ENCODE results near the gene GSTT2. TPM values are rescaled to one million over a fixed set of nuclear protein-coding genes. Genes with fewer than 3 reads are reported as not detected.

The GSTT2 gene
- total and polyA plus RNA-seq, 3 experiments from 2014 or later: not detected

GRCh38 chr22:24001314-24001713 is 21.4 kb downstream of the GSTT2 start:
- Mint-ChIP-seq H3K9me3 (no peaks in the 10 kb centered on the region), H3K27me3 (peaks cover 4 to 24% of the 10 kb centered on the region in 2 donors), H3K4me3 (no peak overlapping the region), H3K36me3 (no peaks in the 10 kb centered on the region), H3K4me1 (peaks cover 0 to 5% (median 0%) of the 10 kb centered on the region in 3 donors), H3K27ac (peak overlapping the region in 1 of 8 donors; percentile 18)
- CTCF ChIA-PET: no interaction called here
- H3K36me3 ChIP-seq (ENCODE audit: insufficient read depth, low read length): no peaks in the 10 kb centered on the region
- H3K4me1 ChIP-seq (ENCODE audit: insufficient read depth, low read length): no peaks in the 10 kb centered on the region
- H3K9me3 ChIP-seq (ENCODE audit: low read length): no peaks in the 10 kb centered on the region
- POLR2A ChIA-PET: no interaction called here
- no peak for DNase-seq
- H3K4me3 ChIP-seq (ENCODE audit: low read length): no peak overlapping the region
- H3K27me3 ChIP-seq (ENCODE audit: insufficient read depth, low read length, poor library complexity, severe bottlenecking): no peaks in the 10 kb centered on the region
- no peak overlapping the region for H3K27ac ChIP-seq (ENCODE audit: low read depth, low read length)

GRCh38 chr22:24002272-24002671 is 22.3 kb downstream of the GSTT2 start:
- Mint-ChIP-seq H3K36me3 (no peaks in the 10 kb centered on the region), H3K4me1 (peaks cover 0 to 5% (median 0%) of the 10 kb centered on the region in 3 donors), H3K9me3 (no peaks in the 10 kb centered on the region), H3K4me3 (no peak overlapping the region), H3K27me3 (peaks cover 4 to 24% of the 10 kb centered on the region in 2 donors), H3K27ac (no peak overlapping the region)
- Histone ChIP-seq H3K4me1 (ENCODE audit: insufficient read depth, low read length) (no peaks in the 10 kb centered on the region), H3K27me3 (ENCODE audit: insufficient read depth, low read length, poor library complexity, severe bottlenecking) (no peaks in the 10 kb centered on the region), H3K4me3 (ENCODE audit: low read length) (no peak overlapping the region), H3K9me3 (ENCODE audit: low read length) (no peaks in the 10 kb centered on the region), H3K36me3 (ENCODE audit: insufficient read depth, low read length) (no peaks in the 10 kb centered on the region), H3K27ac (ENCODE audit: low read depth, low read length) (no peak overlapping the region)
- POLR2A ChIA-PET: no interaction called here
- CTCF ChIA-PET: no interaction called here
- DNase-seq: no peak

- H3K4me3 ChIP-seq (ENCODE audit: low read length): no peak overlapping the region
- no peak overlapping the region for H3K27ac Mint-ChIP-seq
- peaks cover 0 to 1% (median 0%) of the 10 kb centered on the region in 3 donors for H3K4me1 Mint-ChIP-seq
- no peaks in the 10 kb centered on the region for H3K4me1 ChIP-seq (ENCODE audit: insufficient read depth, low read length)
- no peaks in the 10 kb centered on the region for H3K36me3 ChIP-seq (ENCODE audit: insufficient read depth, low read length)
- no peaks in the 10 kb centered on the region for H3K27me3 ChIP-seq (ENCODE audit: insufficient read depth, low read length, poor library complexity, severe bottlenecking)
- H3K9me3 Mint-ChIP-seq: no peaks in the 10 kb centered on the region
- H3K9me3 ChIP-seq (ENCODE audit: low read length): no peaks in the 10 kb centered on the region
- H3K4me3 Mint-ChIP-seq: no peak overlapping the region
- peaks cover 4 to 24% of the 10 kb centered on the region in 2 donors for H3K27me3 Mint-ChIP-seq
- DNase-seq: no peak
- ChIA-PET POLR2A (no interaction called here), CTCF (no interaction called here)
- H3K27ac ChIP-seq (ENCODE audit: low read depth, low read length): no peak overlapping the region
- no peaks in the 10 kb centered on the region for H3K36me3 Mint-ChIP-seq
Observed at GRCh38 chr22:24002851-24003250, 22.9 kb downstream of the GSTT2 start.

- Mint-ChIP-seq H3K36me3 (no peaks in the 10 kb centered on the region), H3K27ac (no peak overlapping the region), H3K9me3 (no peaks in the 10 kb centered on the region), H3K4me3 (no peak overlapping the region), H3K4me1 (no peaks in the 10 kb centered on the region), H3K27me3 (peaks cover 4 to 24% of the 10 kb centered on the region in 2 donors)
- H3K9me3 ChIP-seq (ENCODE audit: low read length): no peaks in the 10 kb centered on the region
- no peaks in the 10 kb centered on the region for H3K27me3 ChIP-seq (ENCODE audit: insufficient read depth, low read length, poor library complexity, severe bottlenecking)
- CTCF ChIA-PET: no interaction called here
- POLR2A ChIA-PET: no interaction called here
- H3K4me3 ChIP-seq (ENCODE audit: low read length): no peak overlapping the region
- no peaks in the 10 kb centered on the region for H3K4me1 ChIP-seq (ENCODE audit: insufficient read depth, low read length)
- H3K27ac ChIP-seq (ENCODE audit: low read depth, low read length): no peak overlapping the region
- DNase-seq: no peak
- H3K36me3 ChIP-seq (ENCODE audit: insufficient read depth, low read length): no peaks in the 10 kb centered on the region
Observed at GRCh38 chr22:24003887-24004286, 24.0 kb downstream of the GSTT2 start.

DNA sequence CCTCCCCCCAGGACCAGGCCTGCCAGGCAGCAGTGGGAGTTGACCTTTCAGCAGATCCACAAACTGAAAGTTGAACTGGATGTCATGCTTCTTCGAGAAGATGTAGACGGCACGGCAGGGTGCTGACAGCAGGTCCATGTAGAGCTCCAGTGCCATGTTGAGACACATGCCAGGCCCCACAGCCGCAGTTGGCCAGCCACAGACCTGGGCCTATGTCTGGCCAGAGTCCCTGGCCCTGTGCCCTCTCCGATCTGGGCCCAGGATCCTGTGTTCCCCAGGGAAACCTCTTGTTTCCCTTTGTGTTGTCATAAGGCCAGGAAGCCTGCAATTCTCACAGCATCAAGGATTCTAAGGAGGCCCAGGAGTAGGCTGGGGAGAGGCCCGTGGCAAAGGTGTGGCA is 25.3 kb downstream of the GSTT2 start, which contains the start of gene GSTT4:
TSS of gene GSTT4 (minus strand) at position 253 of the 400 bp plus-strand sequence. CDS start at position 156, 97 bp downstream.
- H3K4me1 ChIP-seq (ENCODE audit: insufficient read depth, low read length): peaks cover 2% of the 10 kb centered on the region
- no peak for DNase-seq
- Mint-ChIP-seq H3K9me3 (no peaks in the 10 kb centered on the region), H3K4me1 (peaks cover 2% of the 10 kb centered on the region in 3 donors), H3K27ac (peak within 1 kb of the TSS in 2 of 8 donors; percentile 23 to 32), H3K36me3 (no peaks in the 10 kb centered on the region), H3K27me3 (peaks cover 4 to 20% of the 10 kb centered on the region in 2 donors), H3K4me3 (peak within 1 kb of the TSS in 1 of 7 donors; percentile 48)
- H3K4me3 ChIP-seq (ENCODE audit: low read length): no peak within 1 kb of the TSS
- H3K9me3 ChIP-seq (ENCODE audit: low read length): no peaks in the 10 kb centered on the region
- no peaks in the 10 kb centered on the region for H3K36me3 ChIP-seq (ENCODE audit: insufficient read depth, low read length)
- H3K27me3 ChIP-seq (ENCODE audit: insufficient read depth, low read length, poor library complexity, severe bottlenecking): no peaks in the 10 kb centered on the region
- H3K27ac ChIP-seq (ENCODE audit: low read depth, low read length): no peak within 1 kb of the TSS
- ChIA-PET CTCF (no interaction called here), POLR2A (no interaction called here)

GRCh38 chr22:24006207-24006913 is 26.4 kb downstream of the GSTT2 start:
- Mint-ChIP-seq H3K36me3 (peaks cover 0 to 6% (median 0%) of the 10 kb centered on the region in 3 donors), H3K27me3 (peaks cover 7 to 18% of the 10 kb centered on the region in 2 donors), H3K9me3 (peaks cover 0 to 3% (median 0%) of the 10 kb centered on the region in 5 donors), H3K4me1 (peaks cover 7 to 13% (median 12%) of the 10 kb centered on the region in 3 donors), H3K4me3 (peak overlapping the region in 1 of 7 donors; percentile 5), H3K27ac (no peak overlapping the region)
- DNase-seq: no peak
- Histone ChIP-seq H3K4me3 (ENCODE audit: low read length) (no peak overlapping the region), H3K4me1 (ENCODE audit: insufficient read depth, low read length) (peaks cover 5% of the 10 kb centered on the region), H3K27me3 (ENCODE audit: insufficient read depth, low read length, poor library complexity, severe bottlenecking) (no peaks in the 10 kb centered on the region), H3K27ac (ENCODE audit: low read depth, low read length) (no peak overlapping the region), H3K36me3 (ENCODE audit: insufficient read depth, low read length) (no peaks in the 10 kb centered on the region), H3K9me3 (ENCODE audit: low read length) (no peaks in the 10 kb centered on the region)
- ChIA-PET CTCF (no interaction called here), POLR2A (interaction anchor here (0.5 kb wide), 1 partner anchor 288 kb away, joined by 4 read pairs; no protein-coding TSS in a partner anchor)

- no peaks in the 10 kb centered on the region for H3K36me3 ChIP-seq (ENCODE audit: insufficient read depth, low read length)
- no peaks in the 10 kb centered on the region for H3K9me3 ChIP-seq (ENCODE audit: low read length)
- H3K4me3 Mint-ChIP-seq: peak overlapping the region in 1 of 7 donors; percentile 5
- ChIA-PET POLR2A (interaction anchor here (0.5 kb wide), 1 partner anchor 289 kb away, joined by 4 read pairs; no protein-coding TSS in a partner anchor), CTCF (no interaction called here)
- H3K36me3 Mint-ChIP-seq: peaks cover 0 to 8% (median 0%) of the 10 kb centered on the region in 3 donors
- H3K4me1 Mint-ChIP-seq: peaks cover 10 to 17% (median 16%) of the 10 kb centered on the region in 3 donors
- DNase-seq: no peak
- no peak overlapping the region for H3K27ac ChIP-seq (ENCODE audit: low read depth, low read length)
- H3K27me3 Mint-ChIP-seq: peaks cover 4 to 14% of the 10 kb centered on the region in 2 donors
- no peak overlapping the region for H3K27ac Mint-ChIP-seq
- peaks cover 9% of the 10 kb centered on the region for H3K4me1 ChIP-seq (ENCODE audit: insufficient read depth, low read length)
- H3K4me3 ChIP-seq (ENCODE audit: low read length): no peak overlapping the region
- H3K9me3 Mint-ChIP-seq: peaks cover 0 to 3% (median 0%) of the 10 kb centered on the region in 5 donors
- no peaks in the 10 kb centered on the region for H3K27me3 ChIP-seq (ENCODE audit: insufficient read depth, low read length, poor library complexity, severe bottlenecking)
Observed at GRCh38 chr22:24006914-24007214, 26.9 kb downstream of the GSTT2 start.

- Mint-ChIP-seq H3K27ac (peak overlapping the region in 1 of 8 donors; percentile 1), H3K27me3 (peaks cover 4 to 10% of the 10 kb centered on the region in 2 donors), H3K4me1 (peaks cover 15 to 23% (median 22%) of the 10 kb centered on the region in 3 donors), H3K4me3 (peak overlapping the region in 1 of 7 donors; percentile 5), H3K9me3 (peaks cover 0 to 3% (median 0%) of the 10 kb centered on the region in 5 donors), H3K36me3 (peaks cover 0 to 8% (median 0%) of the 10 kb centered on the region in 3 donors)
- Histone ChIP-seq H3K36me3 (ENCODE audit: insufficient read depth, low read length) (no peaks in the 10 kb centered on the region), H3K4me3 (ENCODE audit: low read length) (no peak overlapping the region), H3K4me1 (ENCODE audit: insufficient read depth, low read length) (peaks cover 15% of the 10 kb centered on the region), H3K27ac (ENCODE audit: low read depth, low read length) (no peak overlapping the region), H3K9me3 (ENCODE audit: low read length) (no peaks in the 10 kb centered on the region), H3K27me3 (ENCODE audit: insufficient read depth, low read length, poor library complexity, severe bottlenecking) (no peaks in the 10 kb centered on the region)
- ChIA-PET POLR2A (no interaction called here), CTCF (no interaction called here)
- DNase-seq: no peak
Observed at GRCh38 chr22:24007253-24008021, 27.5 kb downstream of the GSTT2 start.

Measured in CD8-positive, alpha-beta memory T cell (primary cell).